ENCODE results near the gene TBC1D2B.

Gene TBC1D2B

GRCh38 chr15:78072080-78072892, 5.2 kb downstream of the TBC1D2B start:
- DNase-seq (ENCODE audit: low read depth, low spot score) = no peak

GRCh38 chr15:78071383-78071782, 6.1 kb downstream of the TBC1D2B start:
- no peak for DNase-seq (ENCODE audit: low read depth, low spot score)

GRCh38 chr15:78070049-78070700, 7.3 kb downstream of the TBC1D2B start:
- DNase-seq (ENCODE audit: low read depth, low spot score) = no peak

GRCh38 chr15:78069462-78070029, 8.0 kb downstream of the TBC1D2B start:
- no peak for DNase-seq (ENCODE audit: low read depth, low spot score)

- no peak for DNase-seq (ENCODE audit: low read depth, low spot score)
These were observed 8.5 kb downstream of the TBC1D2B start for GRCh38 chr15:78069052-78069414.

GRCh38 chr15:78067328-78068228, 9.9 kb downstream of the TBC1D2B start:
- DNase-seq (ENCODE audit: low read depth, low spot score) = no peak

GRCh38 chr15:78065973-78066946, 11.3 kb downstream of the TBC1D2B start:
- no peak for DNase-seq (ENCODE audit: low read depth, low spot score)

- no peak for DNase-seq (ENCODE audit: low read depth, low spot score)
These were observed 12.1 kb downstream of the TBC1D2B start for GRCh38 chr15:78065284-78065872.

GRCh38 chr15:78064544-78064943, 13.0 kb downstream of the TBC1D2B start:
- DNase-seq (ENCODE audit: low read depth, low spot score) = no peak

- no peak for DNase-seq (ENCODE audit: low read depth, low spot score)
These were observed 13.5 kb downstream of the TBC1D2B start for GRCh38 chr15:78063970-78064385.

- no peak for DNase-seq (ENCODE audit: low read depth, low spot score)
These were observed 14.3 kb downstream of the TBC1D2B start for GRCh38 chr15:78063217-78063616.

GRCh38 chr15:78061963-78062427, 15.5 kb downstream of the TBC1D2B start:
- no peak for DNase-seq (ENCODE audit: low read depth, low spot score)

GRCh38 chr15:78060232-78060631, 17.3 kb downstream of the TBC1D2B start:
- no peak for DNase-seq (ENCODE audit: low read depth, low spot score)

GRCh38 chr15:78059110-78059839, 18.2 kb downstream of the TBC1D2B start:
- no peak for DNase-seq (ENCODE audit: low read depth, low spot score)

- no peak for DNase-seq (ENCODE audit: low read depth, low spot score)
These were observed 19.0 kb downstream of the TBC1D2B start for GRCh38 chr15:78058401-78058935.

- no peak for DNase-seq (ENCODE audit: low read depth, low spot score)
These were observed 19.7 kb downstream of the TBC1D2B start for GRCh38 chr15:78057803-78058202.

- no peak for DNase-seq (ENCODE audit: low read depth, low spot score)
These were observed 20.7 kb downstream of the TBC1D2B start for GRCh38 chr15:78056714-78057269.

- DNase-seq (ENCODE audit: low read depth, low spot score) = no peak
These were observed 21.4 kb downstream of the TBC1D2B start for GRCh38 chr15:78055919-78056713.

Data from activated CD4-positive, CD25-positive, alpha-beta regulatory T cell treated with anti-CD3 and anti-CD28 coated beads, Interleukin-2, amount 50 U/mL, for 16 hours (primary cell).